Mesenteric fat pad (tissue), 1 donor: ENCODE data around the gene RCAN3. TPM values are rescaled to one million over a fixed set of nuclear protein-coding genes. Genes with fewer than 3 reads are reported as not detected.

Experiments
- DNase-seq: peaks from one replicate; pipeline ENCODE4 v3.0.0-alpha.2; 2020; ENCODE audit warnings: low spot score
- total RNA-seq: library from RNA; stranded (reverse); fragmentation: NEBNext Ultra II Directional; extraction: Animal tissue kit (Norgen Biotek cat#: 25700); gene quantifications from one replicate; pipeline ENCODE4 v1.2.1, GENCODE V29; 2021
- donor health status: DM: yes; HTN: yes; CAD: no.

RCAN3 gene
- total RNA-seq, 1 donor from 2014 or later: 3.7 TPM

GRCh38 chr1:24572301-24572700 is 69.7 kb downstream of the RCAN3 start:
- no peak for DNase-seq

GRCh38 chr1:24575905-24576587 is 73.4 kb downstream of the RCAN3 start:
- DNase-seq: no peak

GRCh38 chr1:24578846-24579245 is 76.2 kb downstream of the RCAN3 start:
- no peak for DNase-seq

- DNase-seq: no peak
Measured at GRCh38 chr1:24580756-24581155, 78.1 kb downstream of the RCAN3 start.

- DNase-seq: no peak
Measured at GRCh38 chr1:24584171-24584647, 81.6 kb downstream of the RCAN3 start.

GRCh38 chr1:24586119-24586518 is 83.5 kb downstream of the RCAN3 start:
- no peak for DNase-seq

- DNase-seq: no peak
Measured at GRCh38 chr1:24586970-24587820, 84.6 kb downstream of the RCAN3 start.

GRCh38 chr1:24588573-24588972 is 85.9 kb downstream of the RCAN3 start:
- no peak for DNase-seq

- no peak for DNase-seq
Measured at GRCh38 chr1:24589200-24589599, 86.6 kb downstream of the RCAN3 start.

Other genes with a start within 250 kb of the RCAN3 start
- not detected for gene GRHL3, start 183.5 kb upstream of the RCAN3 start, total RNA-seq
- gene STPG1, start 89.1 kb upstream of the RCAN3 start, total RNA-seq: 7.5 TPM
- gene NIPAL3, start 87.0 kb upstream of the RCAN3 start, total RNA-seq: 9.6 TPM
- not detected for gene NCMAP, start 53.3 kb downstream of the RCAN3 start, total RNA-seq
- gene SRRM1, start 140.5 kb downstream of the RCAN3 start, total RNA-seq: 103 TPM
- gene CLIC4, start 242.6 kb downstream of the RCAN3 start, total RNA-seq: 169 TPM